ENCODE data around the gene TFDP2.

- TF ChIP-seq CTCF (IDR thresholded peaks at IDR 0.05; ENCODE audit: low read depth, low read length, poor library complexity, severe bottlenecking) (no peak), EZH2phosphoT487 (IDR thresholded peaks at IDR 0.05; ENCODE audit: borderline replicate concordance, low read length) (no peak)
Measured at GRCh38 chr3:141928631-141929270, 220.6 kb downstream of the TFDP2 start.

Measured in DOHH2 (cell line).